Measurements from ENCODE around the gene MTHFD2L. TPM values are rescaled to one million over a fixed set of nuclear protein-coding genes. Genes with fewer than 3 reads are reported as not detected.

The MTHFD2L gene
- total and polyA plus RNA-seq, 2 of the 8 experiments (the other 6 are each of a cell fraction or from before 2014, with no cell fraction given) = 5.4 to 15.0 TPM

DNA sequence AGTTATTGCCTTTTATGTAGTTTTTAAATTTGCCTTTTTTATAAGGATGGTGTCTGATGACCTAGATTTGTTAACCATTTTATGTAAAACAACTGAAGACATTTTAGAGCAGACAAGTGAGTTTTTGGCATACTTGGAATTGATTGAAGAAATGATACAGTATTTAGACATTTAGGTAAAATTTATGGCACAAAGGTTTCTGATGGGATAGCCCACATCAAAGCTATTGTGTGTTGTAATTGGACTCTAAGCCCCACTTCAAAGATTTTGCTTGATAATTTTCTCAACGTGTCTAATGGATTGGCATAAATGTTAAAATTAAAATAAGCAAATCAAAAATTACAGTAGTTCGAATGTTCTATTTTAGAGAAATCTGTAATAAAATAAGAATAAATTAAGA lies 168.0 kb downstream of the MTHFD2L start:
- Histone ChIP-seq H2BK5ac (ENCODE audit: low read depth, low read length) (no peak overlapping the region), H2BK120ac (replicated peaks; ENCODE audit: low read depth, low read length) (no peak overlapping the region), H3K14ac (ENCODE audit: insufficient read length) (no peak overlapping the region), H3K23me2 (ENCODE audit: low read depth, low read length) (no peaks in the 10 kb centered on the region), H3K23ac (ENCODE audit: insufficient read length) (no peak overlapping the region), H3K56ac (replicated peaks; ENCODE audit: insufficient read length, low read depth, low read length) (no peak overlapping the region), H3K79me2 (ENCODE audit: control insufficient read depth in 1 of 2, insufficient read depth in 2 of 2, low read length in 2 of 2) (no peaks in the 10 kb centered on the region), H3K9ac (replicated peaks in 1 of 4; ENCODE audit: extremely low read depth in 1 of 4, low read depth in 3 of 4, low read length in 3 of 4) (no peak overlapping the region), H2BK15ac (ENCODE audit: low read length) (no peak overlapping the region), H3K4ac (replicated peaks; ENCODE audit: insufficient read length, low read depth, low read length) (no peak overlapping the region), H2AK5ac (ENCODE audit: low read depth, low read length) (no peak overlapping the region), H3K27ac (ENCODE audit: low read depth, low read length) (no peak overlapping the region), H2BK12ac (ENCODE audit: low read depth, low read length) (no peak overlapping the region), H3K4me2 (ENCODE audit: insufficient read depth in 1 of 2, low read depth in 2 of 2, low read length in 2 of 2) (no peak overlapping the region), H3K4me1 (replicated peaks in 1 of 4; ENCODE audit: control insufficient read depth in 3 of 4, insufficient read depth in 4 of 4, low read length in 3 of 4) (peaks cover 0 to 3% (median under 1%) of the 10 kb centered on the region in 4 experiments; a peak in 2 of 7 replicates), H4K91ac (replicated peaks; ENCODE audit: insufficient read length, low read length) (no peak overlapping the region), H4K8ac (ENCODE audit: extremely low read depth, insufficient read depth, low read length) (no peak overlapping the region), H3K36me3 (ENCODE audit: control insufficient read depth in 2 of 4, insufficient read depth in 4 of 4, low read length in 3 of 4) (no peaks in the 10 kb centered on the region), H3K9me3 (ENCODE audit: insufficient read depth in 2 of 2, low read depth in 1 of 2, low read length in 1 of 2) (no peaks in the 10 kb centered on the region), H4K5ac (ENCODE audit: insufficient read length, low read depth, low read length) (no peak overlapping the region), H2BK20ac (ENCODE audit: low read length) (no peak overlapping the region), H3K79me1 (ENCODE audit: low read depth, low read length) (no peaks in the 10 kb centered on the region), H2AFZ (ENCODE audit: low read length) (no peak overlapping the region), H4K20me1 (replicated peaks in 1 of 2; ENCODE audit: control insufficient read depth in 1 of 2, insufficient read depth in 2 of 2, low read length in 2 of 2) (no peaks in the 10 kb centered on the region), H3K27me3 (replicated peaks in 1 of 4; ENCODE audit: control insufficient read depth in 3 of 4, extremely low read depth in 1 of 4, insufficient read depth in 3 of 4, low read length in 3 of 4) (no peaks in the 10 kb centered on the region), H3K18ac (ENCODE audit: extremely low read depth, low read length) (no peak overlapping the region), H3K4me3 (ENCODE audit: extremely low read depth in 1 of 4, insufficient read depth in 2 of 4, low read depth in 3 of 4, low read length in 4 of 4) (no peak overlapping the region)
- no peak for DNase-seq (ENCODE audit: low read depth in 1 of 2, low spot score in 2 of 2)
- POLR2A ChIA-PET (ENCODE audit: partially characterized antibody) = no interaction called here
- TF ChIP-seq CEBPB (IDR thresholded peaks at IDR 0.05; ENCODE audit: low read depth, low read length) (no peak), PHF8 (conservative IDR thresholded peaks at IDR 0.05; ENCODE audit: low read depth, low read length) (no peak), JUND (IDR thresholded peaks at IDR 0.05; ENCODE audit: low read length) (no peak)
- no peak for FAIRE-seq
- CTCF ChIA-PET (ENCODE audit: partially characterized antibody) = interaction anchor here (1.0 to 2.1 kb wide), 2 partner anchors 346 to 349 kb away, joined by 4 to 9 read pairs; no protein-coding TSS in a partner anchor
- WGBS, 2 experiments (ENCODE audit: extremely low coverage in 1 of 2, insufficient coverage in 1 of 2, insufficient read length in 1 of 2, insufficient replicate concordance in 2 of 2, low coverage in 1 of 2, low lambda C conversion rate in 2 of 2, missing lambda C conversion rate in 1 of 2) = 83% methylated on average over 2 of the region's 2 CpGs; no CpG with 5 or more reads in 1 of the 2 experiments

Data from H1 (cell line).